C4-2B (cell line): Measurements from ENCODE around the gene KANTR.

Experiments used
- H3K27ac ChIP-seq: fragments of 450-650 bp; 2 replicates; pipeline ENCODE4 v1.5.1; 2017
- ZFX ChIP-seq: fragments of 450-650 bp; IDR thresholded peaks from 2 replicates; pipeline ENCODE4 v1.6.1; 2017
- TF ChIP-seq, protein P1 (sequence below): fragments of 450-650 bp; conservative IDR thresholded peaks from 2 replicates; pipeline ENCODE4 v1.5.1; 2017; ENCODE audit warnings: mild to moderate bottlenecking

KANTR gene, protein sequence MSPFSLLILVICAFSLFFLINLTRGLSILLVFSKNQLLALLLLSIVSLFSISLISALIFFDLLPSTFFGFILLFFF

DNA sequence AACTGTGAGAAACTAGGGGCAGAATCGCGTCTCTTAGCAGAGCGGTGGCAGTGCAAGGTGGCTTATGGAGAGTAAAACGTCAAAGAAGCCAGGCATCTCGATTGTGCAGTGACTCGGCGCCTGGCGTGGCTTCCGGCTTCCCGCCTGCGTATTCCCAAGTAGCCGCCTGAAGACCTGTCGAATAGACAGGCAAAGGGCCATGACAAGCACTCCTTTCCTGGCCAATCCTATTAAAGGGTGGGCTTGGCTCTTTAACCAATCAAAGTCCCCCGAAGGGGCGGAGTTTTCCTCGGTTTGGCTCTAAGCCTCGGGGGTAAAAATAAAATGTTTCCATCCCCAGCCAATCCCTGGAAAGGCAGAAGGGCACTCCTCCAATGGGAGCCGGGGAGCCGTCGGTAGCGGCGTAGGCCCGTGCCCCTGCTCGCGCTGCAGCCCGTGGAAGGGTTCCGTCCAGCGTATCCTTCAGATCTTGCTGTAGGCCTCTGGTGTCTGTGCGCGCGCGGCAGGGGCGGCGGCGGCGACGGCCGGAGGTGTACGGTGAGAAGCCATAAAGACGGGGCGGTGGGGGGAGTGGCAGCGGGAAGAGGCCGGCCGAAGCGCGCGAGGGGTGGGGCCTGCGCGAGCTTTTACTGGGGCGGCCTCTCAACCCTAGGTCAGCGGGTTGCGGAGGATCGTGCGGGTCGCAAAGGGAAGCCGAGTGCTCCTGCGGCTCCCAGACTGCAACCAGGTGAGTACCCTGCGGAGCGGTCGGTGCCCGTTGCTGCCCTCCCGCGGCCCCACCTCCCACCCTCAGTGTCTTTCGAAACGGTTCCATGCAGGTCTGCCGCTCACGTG, at the start of gene KANTR:
Gene KANTR (plus strand): TSS at position 395 of the 834 bp plus-strand sequence. CDS start 30,131 bp downstream, outside the sequence.
- TF ChIP-seq ZFX = peak; percentile 52; the same call in 1 of the 2 replicates
- TF ChIP-seq, protein P1, sequence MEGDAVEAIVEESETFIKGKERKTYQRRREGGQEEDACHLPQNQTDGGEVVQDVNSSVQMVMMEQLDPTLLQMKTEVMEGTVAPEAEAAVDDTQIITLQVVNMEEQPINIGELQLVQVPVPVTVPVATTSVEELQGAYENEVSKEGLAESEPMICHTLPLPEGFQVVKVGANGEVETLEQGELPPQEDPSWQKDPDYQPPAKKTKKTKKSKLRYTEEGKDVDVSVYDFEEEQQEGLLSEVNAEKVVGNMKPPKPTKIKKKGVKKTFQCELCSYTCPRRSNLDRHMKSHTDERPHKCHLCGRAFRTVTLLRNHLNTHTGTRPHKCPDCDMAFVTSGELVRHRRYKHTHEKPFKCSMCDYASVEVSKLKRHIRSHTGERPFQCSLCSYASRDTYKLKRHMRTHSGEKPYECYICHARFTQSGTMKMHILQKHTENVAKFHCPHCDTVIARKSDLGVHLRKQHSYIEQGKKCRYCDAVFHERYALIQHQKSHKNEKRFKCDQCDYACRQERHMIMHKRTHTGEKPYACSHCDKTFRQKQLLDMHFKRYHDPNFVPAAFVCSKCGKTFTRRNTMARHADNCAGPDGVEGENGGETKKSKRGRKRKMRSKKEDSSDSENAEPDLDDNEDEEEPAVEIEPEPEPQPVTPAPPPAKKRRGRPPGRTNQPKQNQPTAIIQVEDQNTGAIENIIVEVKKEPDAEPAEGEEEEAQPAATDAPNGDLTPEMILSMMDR = no peak

DNA sequence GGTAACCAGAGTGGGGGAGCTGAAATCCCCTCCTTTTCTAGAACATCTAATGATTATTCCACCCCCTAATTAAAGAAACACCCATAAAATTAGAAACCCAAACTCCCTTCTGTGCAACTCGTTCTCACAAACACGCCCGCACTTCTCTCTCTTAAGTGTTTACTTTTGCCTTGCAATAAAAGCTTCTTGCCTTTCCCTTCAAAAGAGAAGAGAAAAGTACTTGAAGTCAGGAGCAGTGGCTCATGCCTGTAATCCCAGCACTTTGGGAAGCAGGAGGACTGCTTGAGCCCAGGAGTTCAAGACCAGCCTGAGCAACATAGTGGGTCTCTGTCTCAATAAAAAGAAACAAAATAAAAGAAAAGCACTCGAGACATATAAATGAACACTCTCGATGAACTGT, 48.9 kb upstream of the KANTR start:
- TF ChIP-seq, protein P1 = no peak
- H3K27ac ChIP-seq = no peak overlapping the region

More for the DNA sequence above, at the start of gene KANTR:
- peak within 1 kb of the TSS; percentile 89 for H3K27ac ChIP-seq

DNA sequence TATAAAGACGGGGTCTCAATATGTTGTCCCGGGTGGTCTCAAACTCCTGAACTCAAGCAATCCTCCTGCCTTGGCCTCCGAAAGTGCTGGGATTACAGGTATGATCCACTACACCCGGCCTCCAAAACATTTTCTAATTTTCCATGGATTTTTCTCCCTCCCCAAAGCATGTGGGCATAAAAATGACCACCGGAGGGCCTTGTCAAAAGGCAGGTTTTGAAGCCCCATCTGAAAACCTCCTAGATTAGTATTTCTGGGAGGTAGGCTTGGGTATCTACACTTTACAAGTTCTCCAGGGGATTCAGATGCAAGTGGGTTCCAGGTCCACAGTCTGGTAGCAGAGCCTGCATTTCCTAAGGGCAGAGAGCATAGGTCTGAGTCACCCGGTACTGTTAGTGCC, 46.7 kb upstream of the KANTR start:
- H3K27ac ChIP-seq = no peak overlapping the region
- TF ChIP-seq, protein P1 = peak; percentile 16; the same call in 1 of the 2 replicates
- no peak for TF ChIP-seq ZFX

DNA sequence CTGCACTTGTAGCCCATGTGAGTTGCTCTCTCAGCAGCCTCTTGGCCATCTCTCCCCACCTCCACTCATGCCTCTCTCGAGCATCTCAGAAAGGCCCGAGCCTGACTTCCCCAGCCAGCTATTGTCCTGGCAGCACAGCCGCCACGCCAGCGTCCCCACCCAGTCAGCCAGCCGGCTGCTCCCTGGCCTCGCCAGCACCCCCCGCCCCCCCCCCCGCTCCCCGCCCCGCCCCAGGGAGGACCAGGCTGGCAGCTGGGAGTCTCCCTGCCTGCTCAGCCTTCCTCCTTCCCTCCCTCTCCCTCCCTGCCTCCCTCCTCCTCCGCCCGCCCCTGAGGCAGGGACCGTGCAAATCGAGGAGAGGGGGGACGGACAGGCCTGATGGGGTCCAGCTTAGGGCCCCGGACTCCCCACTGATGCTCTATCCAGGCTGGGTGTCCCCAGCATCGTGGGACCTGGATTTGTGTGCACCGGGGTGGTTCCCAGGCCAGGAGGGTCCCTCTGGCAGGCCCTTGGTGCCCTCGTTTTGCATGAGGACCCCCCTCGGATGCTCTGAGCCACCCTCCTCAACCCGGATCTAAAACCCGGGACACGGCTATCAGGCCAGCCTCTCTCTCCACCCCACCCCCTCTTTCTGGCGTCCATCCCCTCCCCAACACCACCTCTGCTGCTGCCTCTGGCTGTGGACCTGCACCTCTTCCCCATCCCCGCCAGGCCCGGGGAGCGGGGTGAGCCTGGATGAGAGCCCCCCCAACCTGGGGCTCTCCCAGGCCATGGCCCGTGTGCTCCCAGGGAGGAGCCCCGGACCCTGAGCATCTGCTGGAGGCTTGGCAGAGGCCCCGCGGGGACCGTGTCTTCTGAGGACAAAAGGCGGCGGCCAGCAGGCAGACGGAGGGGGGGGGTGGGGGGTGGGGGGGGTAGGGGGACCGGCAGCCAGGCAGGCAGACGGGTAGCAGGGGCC, 45.5 kb upstream of the KANTR start, which contains the start of gene GPR173:
Gene GPR173 (plus strand): TSS at position 621 of the 958 bp plus-strand sequence. CDS start 27,833 bp downstream, outside the sequence.
- H3K27ac ChIP-seq = no peak within 1 kb of the TSS
- TF ChIP-seq, protein P1 = no peak
- no peak for TF ChIP-seq ZFX

DNA sequence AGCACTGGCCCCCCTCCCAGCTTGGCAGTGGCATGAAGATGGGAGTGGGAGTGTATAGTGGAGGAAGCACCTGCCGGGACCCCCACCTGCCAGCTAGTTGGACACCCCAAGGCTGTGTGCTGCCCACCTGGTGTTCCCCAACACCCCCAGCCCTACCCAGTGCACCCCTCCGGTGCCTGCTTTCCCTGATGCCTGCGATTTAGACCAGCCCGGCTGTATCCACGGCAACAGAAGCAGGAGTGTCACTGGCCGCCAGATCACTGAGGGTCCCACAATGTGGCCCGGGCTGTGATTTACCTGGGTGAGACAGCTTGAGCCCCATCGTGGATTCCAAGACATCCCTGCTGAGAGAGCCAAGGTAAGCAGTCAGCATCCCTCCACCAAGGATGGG, 44.8 kb upstream of the KANTR start:
- H3K27ac ChIP-seq = no peak overlapping the region
- TF ChIP-seq, protein P1 = no peak
- no peak for TF ChIP-seq ZFX

DNA sequence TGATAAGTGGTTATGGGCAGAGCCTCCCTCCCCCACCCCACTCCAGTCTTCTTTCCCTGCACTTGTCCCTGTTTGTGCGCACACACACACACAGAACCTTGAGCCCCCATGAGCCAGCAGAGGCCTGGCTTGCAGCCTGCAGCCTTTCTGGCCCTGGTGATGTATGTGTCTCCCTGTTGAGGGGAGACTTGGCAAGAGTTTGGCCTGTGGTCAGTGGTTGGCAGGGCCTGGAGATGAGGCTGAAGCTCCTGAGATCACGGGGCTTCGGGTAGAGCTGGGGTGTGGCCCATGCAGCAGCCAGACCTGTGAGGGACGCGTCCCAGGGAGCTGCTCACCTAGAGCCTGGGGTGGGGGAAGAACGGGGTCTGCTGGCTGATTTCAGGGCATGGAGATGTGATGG, 43.1 kb upstream of the KANTR start:
- no peak overlapping the region for H3K27ac ChIP-seq
- TF ChIP-seq, protein P1 = no peak
- TF ChIP-seq ZFX = no peak
